ENCODE measurements around the gene FGF9. TPM values are rescaled to one million over a fixed set of nuclear protein-coding genes. Genes with fewer than 3 reads are reported as not detected.

The FGF9 gene
- polyA plus RNA-seq, 3 donors: 15.4 to 24.1 (median 18.6) TPM

- no peak for DNase-seq (ENCODE audit: extremely low read depth in 1 of 11, low read depth in 9 of 11, low spot score in 4 of 11)
Observed at GRCh38 chr13:21739771-21740170, 68.9 kb downstream of the FGF9 start.

GRCh38 chr13:21741396-21741979 lies 70.6 kb downstream of the FGF9 start:
- DNase-seq (ENCODE audit: extremely low read depth in 1 of 11, low read depth in 9 of 11, low spot score in 4 of 11): no peak

DNA sequence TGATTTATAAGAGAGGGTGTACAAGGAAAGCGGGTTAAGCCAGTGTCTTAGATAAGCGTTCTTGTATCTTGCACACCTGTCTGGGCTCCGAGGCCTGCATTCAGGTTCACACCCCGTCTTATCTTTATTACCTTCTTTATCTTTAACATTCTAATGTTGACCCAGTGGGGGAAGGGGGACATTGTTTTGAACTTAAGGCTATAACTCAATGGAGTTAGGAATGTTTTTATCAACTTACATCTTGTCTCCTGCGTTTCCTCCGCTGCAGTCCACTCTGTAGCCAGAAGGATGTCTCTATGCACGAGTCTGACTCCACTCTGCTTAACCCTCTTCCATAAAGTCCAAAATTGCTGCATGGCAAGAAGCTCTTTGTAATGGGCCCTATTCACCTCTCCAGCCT lies 71.2 kb downstream of the FGF9 start:
- DNase-seq (ENCODE audit: extremely low read depth in 1 of 11, low read depth in 9 of 11, low spot score in 4 of 11): no peak

- DNase-seq (ENCODE audit: extremely low read depth in 1 of 11, low read depth in 9 of 11, low spot score in 4 of 11): no peak
Observed at GRCh38 chr13:21744149-21744548, 73.3 kb downstream of the FGF9 start.

DNA sequence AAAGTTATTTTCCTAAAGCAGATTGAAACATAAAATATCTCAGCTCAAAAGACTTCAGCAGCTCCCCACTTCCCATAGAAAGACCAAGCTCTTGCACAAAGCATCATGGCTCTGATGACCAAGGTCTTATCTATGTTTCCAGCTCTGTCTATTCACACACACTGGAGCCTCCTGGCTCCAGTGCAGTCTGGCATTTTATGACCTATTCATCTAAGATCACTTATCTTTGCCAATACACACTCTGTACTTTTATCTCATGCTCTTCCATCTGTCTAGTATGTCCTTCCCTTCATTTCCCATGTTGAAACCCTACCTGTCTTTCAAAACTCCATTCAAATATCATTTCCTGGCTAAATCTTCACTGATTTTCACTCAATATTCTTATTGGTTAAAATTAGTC lies 74.4 kb downstream of the FGF9 start:
- DNase-seq (ENCODE audit: extremely low read depth in 1 of 11, low read depth in 9 of 11, low spot score in 4 of 11): no peak

- no peak for DNase-seq (ENCODE audit: extremely low read depth in 1 of 11, low read depth in 9 of 11, low spot score in 4 of 11)
Observed at GRCh38 chr13:21747456-21747855, 76.6 kb downstream of the FGF9 start.

DNA sequence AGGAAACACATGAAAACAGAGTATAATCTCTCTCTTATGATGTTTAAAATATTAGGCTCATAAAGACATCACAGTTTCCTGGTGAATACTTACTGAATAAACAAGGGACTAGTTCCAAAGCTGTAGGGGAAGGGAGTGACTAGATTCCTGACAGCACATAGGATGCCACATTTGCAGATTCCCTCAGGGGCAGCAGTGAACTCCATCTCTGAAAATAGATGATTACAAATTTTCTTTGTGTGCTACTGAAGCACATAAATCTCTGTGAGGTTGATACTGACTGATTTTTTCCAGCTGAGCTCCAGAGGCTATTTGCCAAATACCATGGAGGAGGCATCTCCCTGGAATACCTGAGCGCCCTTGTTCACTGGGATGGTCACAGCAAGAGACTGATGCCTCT lies 77.3 kb downstream of the FGF9 start:
- no peak for DNase-seq (ENCODE audit: extremely low read depth in 1 of 11, low read depth in 9 of 11, low spot score in 4 of 11)

GRCh38 chr13:21749410-21749809 lies 78.5 kb downstream of the FGF9 start:
- no peak for DNase-seq (ENCODE audit: extremely low read depth in 1 of 11, low read depth in 9 of 11, low spot score in 4 of 11)

GRCh38 chr13:21752501-21752900 lies 81.6 kb downstream of the FGF9 start:
- DNase-seq (ENCODE audit: extremely low read depth in 1 of 11, low read depth in 9 of 11, low spot score in 4 of 11): no peak

DNA sequence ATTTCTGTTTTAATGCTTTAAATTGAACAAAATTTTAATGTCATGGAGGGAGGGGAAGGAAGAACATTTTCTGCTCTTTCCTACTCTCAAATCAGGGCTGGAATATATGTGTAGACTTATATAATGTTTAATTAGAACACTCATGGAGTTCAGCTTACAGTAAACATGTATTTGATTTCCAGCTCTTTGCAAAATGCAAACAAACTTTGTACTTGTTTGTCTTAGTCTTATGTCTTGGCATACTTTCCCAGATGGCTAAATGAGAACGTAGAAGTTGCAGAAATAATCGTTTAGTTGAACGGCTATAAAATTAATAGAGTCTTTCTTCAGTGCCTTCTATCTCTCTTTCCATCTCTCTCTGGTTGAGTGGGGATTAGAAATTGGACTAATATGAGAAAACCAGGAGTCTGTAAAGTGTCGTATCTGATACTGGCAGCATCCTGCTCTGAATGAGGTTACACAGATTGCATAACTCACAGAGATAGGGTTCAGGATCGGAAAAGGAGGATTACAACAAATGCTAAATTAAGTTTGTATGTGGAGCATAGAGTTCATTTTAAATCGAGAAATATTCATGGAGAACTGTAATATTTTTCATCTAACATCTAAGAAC lies 82.3 kb downstream of the FGF9 start:
- no peak for DNase-seq (ENCODE audit: extremely low read depth in 1 of 11, low read depth in 9 of 11, low spot score in 4 of 11)

Other genes with a start within 250 kb of the FGF9 start
- gene ZDHHC20, start 211.8 kb upstream of the FGF9 start, polyA plus RNA-seq (ENCODE audit: insufficient read length in 3 of 3): 10 to 100 TPM; 73.4 to 79.9 (median 74.3) TPM
- 100 to 1,000 TPM in 2 of 3 donors, 10 to 100 TPM in 1; 92.3 to 114 (median 107) TPM for gene MICU2, start 66.9 kb upstream of the FGF9 start, polyA plus RNA-seq (ENCODE audit: insufficient read length in 3 of 3)

Data from renal cortex interstitium (tissue), 11 donors.